Left ventricle myocardium superior (tissue), 1 donor: Measurements from ENCODE around the gene ZNG1B. TPM values are rescaled to one million over a fixed set of nuclear protein-coding genes. Genes with fewer than 3 reads are reported as not detected.
"Not testable (repeated sequence)": the region's sequence is repeated elsewhere in the genome, so short reads cannot be mapped to it uniquely, and the experiment has no call there.

Experiments used
- ATAC-seq: fragments of 200-7000 bp; cut with Tn5 transposase; one replicate; pipeline ENCODE4 v1.9.1; 2020; ENCODE audit warnings: mild to moderate bottlenecking, moderate library complexity
- DNase-seq: peaks from one replicate; pipeline ENCODE4 v3.0.0-alpha.2; 2020
- intact Hi-C: fragments of 100-400 bp; cut with micrococcal nuclease; formaldehyde crosslinking; loops from one replicate; pipeline ENCODE4 v1.11.0; 2022
- long read RNA-seq: library from polyadenylated mRNA; unstranded; transcript quantifications from one replicate; pipeline ENCODE4 v2.0.0, GENCODE V29; 2021
- total RNA-seq: library from RNA; stranded (reverse); fragmentation: NEBNext Ultra II Directional; extraction: Animal tissue kit (Norgen Biotek cat#: 25700); gene quantifications from one replicate; pipeline ENCODE4 v1.2.1, GENCODE V29; 2021
- donor health status: DM: no; HTN: yes; CAD: no; lungs with severe emphysema.

Gene ZNG1B
- 35.3 TPM for total RNA-seq
- long read RNA-seq, transcript CBWD2-201 (15 exons, 1,812 nt), result major isoform, 67 of 84 reads
- long read RNA-seq, partial matches to known transcripts, result 0 of 84 reads
- long read RNA-seq, other reads (novel, unspliced or antisense), result 14 of 84 reads

DNA sequence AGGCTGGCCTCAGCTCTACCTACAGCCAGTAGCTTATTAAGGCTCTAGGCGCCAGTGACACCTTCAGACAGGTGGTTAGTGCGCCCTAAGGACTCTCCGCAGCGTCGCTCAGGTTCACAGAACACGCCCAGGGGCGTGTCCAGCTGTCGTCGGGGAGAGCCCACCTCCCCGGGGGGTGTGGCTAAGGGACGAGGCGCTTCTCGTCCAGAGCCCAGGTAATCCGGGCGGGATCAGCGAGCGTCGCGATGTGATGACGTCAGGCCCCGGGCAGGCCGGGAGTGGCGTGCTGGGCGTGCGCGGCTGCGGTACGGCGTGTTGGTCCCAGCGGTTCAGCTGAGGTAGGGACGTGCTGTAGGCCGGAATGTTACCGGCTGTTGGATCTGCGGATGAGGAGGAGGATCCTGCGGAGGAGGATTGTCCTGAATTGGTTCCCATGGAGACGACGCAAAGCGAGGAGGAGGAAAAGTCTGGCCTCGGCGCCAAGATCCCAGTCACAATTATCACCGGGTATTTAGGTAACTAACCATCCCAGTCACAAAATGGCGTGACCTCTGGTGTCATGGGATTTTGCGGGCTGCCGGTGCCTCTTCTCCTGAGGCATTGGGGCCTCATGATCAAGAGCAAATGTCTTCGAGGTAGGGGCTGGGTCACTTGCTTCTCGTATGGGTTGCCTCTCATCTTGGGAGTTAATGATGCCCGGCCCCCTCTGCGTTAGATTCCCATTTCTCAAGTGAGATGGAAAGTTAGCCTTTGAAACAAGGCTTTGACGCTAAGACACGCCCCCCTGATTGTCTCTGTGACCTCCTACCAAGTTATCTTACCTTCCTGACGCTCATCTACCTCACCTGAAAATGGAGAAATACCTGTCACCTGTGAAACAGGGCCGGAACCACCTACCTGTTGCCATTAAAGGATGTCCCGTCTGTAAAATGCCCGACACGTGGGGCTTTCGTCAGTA lies at the start of gene ZNG1B:
ZNG1B (plus strand) TSS at position 184 of the 958 bp plus-strand sequence; CDS start at position 362, 178 bp downstream.
- peak; percentile 85 for DNase-seq
- intact Hi-C loops, ATAC-seq: not testable (repeated sequence)

DNA sequence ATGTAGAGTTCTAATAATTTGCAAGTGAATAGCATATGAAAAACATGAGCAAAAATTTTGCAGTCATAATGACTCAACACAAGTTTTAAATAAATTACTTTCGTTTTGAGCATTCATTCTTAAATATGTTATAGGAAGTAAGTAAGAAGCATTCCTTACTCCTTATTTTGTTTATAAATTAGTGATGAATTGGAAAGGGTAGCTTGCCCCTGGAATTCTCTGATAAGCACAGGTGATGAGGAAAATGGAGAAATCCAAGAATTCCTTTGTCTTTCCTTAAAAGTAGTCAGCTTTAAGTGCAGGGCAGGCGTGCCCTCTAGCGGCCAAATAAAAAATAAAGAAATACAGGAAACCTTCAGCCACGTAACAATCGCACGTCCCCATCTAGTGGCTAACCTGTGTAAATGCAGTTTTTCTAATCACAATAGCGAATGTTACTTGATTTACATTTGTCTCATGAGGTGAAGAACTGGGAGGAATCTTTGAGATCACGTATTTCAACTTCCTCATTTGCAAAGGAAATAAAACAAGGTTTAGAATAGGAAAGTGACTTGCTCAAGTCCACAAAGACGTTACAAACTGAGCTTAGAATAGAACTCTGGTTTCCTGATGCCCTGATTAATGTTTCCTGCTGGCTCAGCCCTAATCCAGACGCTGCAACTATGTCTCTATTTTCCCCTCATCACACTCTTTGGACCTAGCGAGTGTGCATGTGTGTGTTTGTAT lies 47.2 kb upstream of the ZNG1B start:
- intact Hi-C loops, result no loop called here
- peak; percentile 77 for ATAC-seq
- DNase-seq, result no peak

DNA sequence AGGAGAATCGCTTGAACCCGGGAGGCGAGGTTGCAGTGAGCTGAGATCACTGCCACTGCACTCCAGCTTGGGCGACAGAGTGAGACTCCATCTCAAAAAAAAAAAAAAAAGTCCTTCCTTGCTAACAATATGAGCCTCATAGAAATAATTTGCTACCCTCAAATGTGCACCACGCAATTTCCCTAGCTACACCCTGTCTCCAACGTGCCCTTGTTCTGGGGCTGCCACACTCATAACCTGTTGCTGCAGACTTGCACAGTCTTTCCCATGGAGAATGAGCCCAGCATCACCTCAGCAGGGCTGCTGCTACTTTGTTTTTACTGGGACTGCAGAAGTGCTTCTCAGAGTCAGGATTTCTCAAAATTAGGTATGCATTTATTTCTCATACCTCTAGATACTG lies 46.4 kb upstream of the ZNG1B start:
- DNase-seq (no peak), ATAC-seq (no peak)
- intact Hi-C loops, result no loop called here

DNA sequence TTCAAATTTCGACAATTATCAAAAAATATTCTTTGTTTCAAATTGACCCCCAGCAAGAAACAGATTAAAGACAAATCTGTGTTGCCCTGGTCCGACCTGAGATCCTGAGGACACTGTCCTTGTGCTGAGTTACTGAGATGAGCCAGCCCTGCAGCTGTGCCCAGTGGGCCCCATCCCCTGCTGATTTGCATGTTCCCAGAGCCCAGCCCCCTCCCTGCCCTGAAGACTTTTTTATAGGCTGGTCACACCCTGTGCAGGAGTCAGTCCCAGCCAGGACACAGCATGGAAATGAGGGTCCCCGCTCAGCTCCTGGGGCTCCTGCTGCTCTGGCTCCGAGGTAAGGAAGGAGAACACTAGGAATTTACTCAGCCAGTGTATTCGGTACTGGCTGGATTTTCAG lies 31.4 kb upstream of the ZNG1B start:
- ATAC-seq, result no peak
- intact Hi-C loops, result no loop called here

DNA sequence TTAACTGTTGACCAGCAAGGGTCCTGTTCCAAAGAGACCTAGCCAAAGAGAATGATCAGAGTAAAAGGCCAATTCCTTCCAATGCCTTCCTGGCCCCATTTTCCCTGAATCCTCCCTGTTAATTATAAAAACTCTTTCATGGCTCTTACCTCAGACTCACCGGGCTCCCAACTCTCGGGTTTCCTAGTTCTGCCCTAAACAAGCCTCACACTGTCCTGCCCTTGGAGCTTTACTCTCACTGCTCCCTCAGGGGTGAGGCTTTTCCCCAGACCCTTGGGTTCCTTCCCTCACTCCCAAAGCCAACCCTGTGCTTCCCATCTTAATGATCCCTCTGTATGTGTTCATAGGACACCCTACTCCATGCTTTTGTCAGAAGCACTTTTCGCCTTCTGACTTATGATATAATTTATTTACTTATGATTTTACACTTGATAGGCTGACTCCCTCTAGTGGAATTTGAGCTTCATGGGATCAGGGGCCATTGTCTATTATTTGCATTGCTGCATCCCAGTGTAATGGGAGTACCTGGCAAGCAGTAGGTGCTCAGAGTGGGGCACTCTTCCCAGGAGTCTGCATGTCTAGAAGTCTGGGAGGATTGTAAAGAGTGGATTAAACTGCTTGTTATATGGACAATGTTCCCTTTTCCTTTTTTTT lies 29.9 kb upstream of the ZNG1B start:
- ATAC-seq (no peak), DNase-seq (no peak)
- intact Hi-C loops, result no loop called here

More for the DNA sequence above, 31.4 kb upstream of the ZNG1B start:
- DNase-seq, result no peak

DNA sequence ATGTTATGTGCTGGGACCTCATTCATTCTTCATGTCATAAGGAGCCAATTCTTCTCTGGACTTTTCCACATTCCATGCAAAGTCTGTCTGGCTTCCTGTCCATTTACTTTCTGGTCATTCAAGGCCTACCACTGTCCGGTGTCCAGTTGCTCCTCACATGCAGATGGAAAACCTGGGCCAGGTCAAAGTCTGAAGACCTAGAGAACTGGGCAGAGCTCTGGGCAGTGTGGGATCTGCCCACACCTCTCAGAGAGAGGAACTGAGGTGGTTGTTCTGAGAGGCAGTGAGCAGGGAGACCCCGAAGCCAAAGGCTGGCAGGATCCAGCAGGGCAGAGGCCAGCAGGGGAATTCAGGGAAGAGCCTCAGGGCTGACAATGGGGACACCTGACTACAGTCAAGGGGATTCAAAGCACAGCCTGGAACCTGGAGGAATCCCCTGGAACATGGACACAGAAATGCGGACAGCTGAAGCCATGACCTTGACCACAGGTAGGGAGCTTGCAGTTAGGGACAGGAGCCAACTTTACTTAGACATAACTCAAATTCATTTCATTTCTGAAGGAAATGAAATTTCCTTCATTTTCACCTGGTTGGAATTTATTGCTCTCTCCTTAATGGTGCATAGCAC lies 25.7 kb upstream of the ZNG1B start:
- DNase-seq, intact Hi-C loops, ATAC-seq: not testable (repeated sequence)

DNA sequence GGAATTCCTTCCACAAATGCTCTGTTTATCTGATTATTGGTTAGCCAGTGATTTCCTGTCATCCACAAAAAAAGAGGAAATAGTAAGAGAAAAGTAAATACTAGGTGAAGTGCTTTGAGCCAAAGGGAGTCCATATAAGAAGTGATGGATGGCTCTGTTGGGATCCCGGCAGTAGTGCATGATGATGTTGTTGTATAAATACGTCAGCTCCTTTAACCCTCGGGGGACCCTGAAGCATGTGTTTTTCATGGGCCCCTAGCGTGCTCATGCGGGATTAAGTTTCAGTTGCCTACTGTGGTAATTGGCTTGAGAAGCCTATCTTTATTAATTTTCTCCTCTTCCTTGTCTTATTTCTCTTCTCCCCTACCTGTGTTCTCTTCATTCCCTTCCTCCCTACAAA lies 24.7 kb upstream of the ZNG1B start:
- ATAC-seq, DNase-seq, intact Hi-C loops: not testable (repeated sequence)

DNA sequence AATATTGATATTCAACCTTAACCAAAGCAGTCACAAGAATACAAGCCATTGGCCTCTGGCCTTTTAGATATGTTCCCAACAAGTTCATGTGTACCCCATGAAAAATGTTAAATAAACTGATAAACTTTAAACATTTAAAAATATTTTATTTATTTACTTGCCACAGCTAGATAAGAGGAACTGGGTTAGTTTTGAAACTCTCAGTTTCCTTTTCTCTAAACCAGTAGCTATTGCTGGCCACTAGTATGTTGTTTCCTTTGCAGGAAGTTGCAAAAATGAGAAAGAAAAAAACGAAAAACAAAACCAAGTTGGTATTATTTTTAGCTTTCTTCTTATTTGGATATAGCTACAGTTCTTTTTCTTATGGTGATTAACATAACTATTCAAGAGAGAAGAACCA lies 5.7 kb upstream of the ZNG1B start:
- intact Hi-C loops, DNase-seq, ATAC-seq: not testable (repeated sequence)

DNA sequence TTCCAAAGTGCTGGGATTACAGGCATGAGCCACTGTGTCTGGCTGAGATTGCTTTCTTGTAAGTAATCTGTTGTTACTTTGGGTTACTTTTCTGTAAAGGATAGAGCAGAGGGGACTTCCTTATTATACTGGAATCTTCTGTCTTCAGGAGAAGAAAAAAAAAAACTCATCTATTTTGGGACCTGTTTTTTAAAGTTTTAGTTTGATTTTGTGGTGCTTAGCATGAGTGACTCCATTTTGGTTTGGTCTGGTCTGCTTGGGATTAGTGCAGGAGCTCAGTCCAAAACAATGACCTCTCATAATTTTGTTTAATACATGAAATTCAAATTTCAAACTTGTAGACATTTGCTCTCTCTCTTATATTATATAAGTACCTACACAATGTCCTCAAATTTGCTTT lies 4.0 kb upstream of the ZNG1B start:
- ATAC-seq, DNase-seq, intact Hi-C loops: not testable (repeated sequence)

DNA sequence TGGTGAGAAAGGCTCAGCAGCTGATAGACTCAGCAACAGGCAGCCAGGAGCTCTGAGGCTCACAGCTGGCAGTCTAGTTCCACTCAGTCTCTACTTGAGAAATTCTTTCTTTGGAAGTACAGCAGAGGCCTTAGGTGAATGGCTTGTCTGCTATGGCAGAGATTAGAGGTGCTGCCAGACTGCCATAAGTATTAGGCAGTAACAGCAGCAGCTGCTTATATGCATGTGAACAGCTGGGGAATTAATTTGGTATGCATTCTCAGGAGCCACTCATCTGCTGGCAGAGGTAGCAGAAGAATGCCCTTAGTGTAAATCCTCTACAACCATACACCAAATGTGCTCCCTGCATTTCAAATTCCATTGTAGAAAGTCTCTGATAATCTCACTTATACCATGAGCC lies 28.3 kb downstream of the ZNG1B start:
- ATAC-seq, intact Hi-C loops, DNase-seq: not testable (repeated sequence)

DNA sequence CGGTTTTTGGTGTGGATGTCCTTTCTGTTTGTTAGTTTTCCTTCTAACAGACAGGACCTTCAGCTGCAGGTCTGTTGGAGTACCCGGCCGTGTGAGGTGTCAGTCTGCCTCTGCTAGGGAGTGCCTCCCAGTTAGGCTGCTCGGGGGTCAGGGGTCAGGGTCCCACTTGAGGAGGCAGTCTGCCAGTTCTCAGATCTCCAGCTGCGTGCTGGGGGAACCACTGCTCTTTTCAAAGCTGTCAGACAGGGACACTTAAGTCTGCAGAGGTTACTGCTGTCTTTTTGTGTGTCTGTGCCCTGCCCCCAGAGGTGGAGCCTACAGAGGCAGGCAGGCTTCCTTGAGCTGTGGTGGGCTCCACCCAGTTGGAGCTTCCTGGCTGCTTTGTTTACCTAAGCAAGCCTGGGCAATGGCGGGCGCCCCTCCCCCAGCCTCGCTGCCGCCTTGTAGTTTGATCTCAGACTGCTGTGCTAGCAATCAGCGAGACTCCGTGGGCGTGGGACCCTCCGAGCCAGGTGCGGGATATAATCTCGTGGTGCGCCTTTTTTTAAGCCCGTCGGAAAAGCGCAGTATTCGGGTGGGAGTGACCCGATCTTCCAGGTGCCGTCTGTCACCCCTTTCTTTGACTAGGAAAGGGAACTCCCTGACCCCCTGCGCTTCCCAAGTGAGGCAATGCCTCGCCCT lies 39.3 kb downstream of the ZNG1B start:
- intact Hi-C loops, ATAC-seq, DNase-seq: not testable (repeated sequence)

DNA sequence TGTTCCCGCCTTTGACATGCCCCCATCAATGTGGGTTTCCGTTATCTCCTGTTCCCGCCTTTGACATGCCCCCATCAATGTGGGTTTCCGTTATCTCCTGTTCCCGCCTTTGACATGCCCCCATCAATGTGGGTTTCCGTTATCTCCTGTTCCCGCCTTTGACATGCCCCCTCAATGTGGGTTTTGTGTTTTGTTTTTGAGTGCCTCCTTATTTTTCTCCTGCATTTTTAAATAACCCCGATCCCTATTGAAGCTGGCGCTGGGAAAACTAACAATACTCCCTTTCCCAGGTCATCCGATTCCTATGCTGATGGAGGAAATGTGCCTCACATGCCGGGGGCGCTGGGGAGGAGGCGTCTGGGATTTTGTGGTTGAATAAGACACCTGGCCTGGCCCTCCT lies 59.0 kb downstream of the ZNG1B start:
- intact Hi-C loops, DNase-seq, ATAC-seq: not testable (repeated sequence)

DNA sequence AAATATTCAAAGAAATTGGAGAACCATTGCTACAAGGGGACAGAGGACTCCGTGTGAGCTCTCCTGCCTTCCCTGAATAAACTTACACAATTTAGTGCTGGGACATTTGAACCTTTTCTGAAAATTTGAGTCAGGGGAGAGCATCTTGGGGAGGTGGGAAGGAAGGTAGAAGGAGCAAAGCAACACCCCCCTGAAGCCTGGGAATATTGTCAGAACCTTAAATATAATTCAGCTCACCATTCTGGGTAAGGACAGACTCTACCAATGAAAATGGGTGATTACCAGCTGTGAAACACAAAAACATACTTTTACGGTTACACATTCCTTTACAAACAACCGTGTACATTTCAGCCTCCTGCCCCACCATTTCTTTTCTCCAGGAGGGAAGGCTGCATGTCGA lies 60.9 kb downstream of the ZNG1B start, which contains the start of gene FOXD4L1:
FOXD4L1 (plus strand) TSS at position 301 of the 400 bp plus-strand sequence. CDS start 592 bp downstream, outside the sequence.
- intact Hi-C loops, ATAC-seq, DNase-seq: not testable (repeated sequence)

DNA sequence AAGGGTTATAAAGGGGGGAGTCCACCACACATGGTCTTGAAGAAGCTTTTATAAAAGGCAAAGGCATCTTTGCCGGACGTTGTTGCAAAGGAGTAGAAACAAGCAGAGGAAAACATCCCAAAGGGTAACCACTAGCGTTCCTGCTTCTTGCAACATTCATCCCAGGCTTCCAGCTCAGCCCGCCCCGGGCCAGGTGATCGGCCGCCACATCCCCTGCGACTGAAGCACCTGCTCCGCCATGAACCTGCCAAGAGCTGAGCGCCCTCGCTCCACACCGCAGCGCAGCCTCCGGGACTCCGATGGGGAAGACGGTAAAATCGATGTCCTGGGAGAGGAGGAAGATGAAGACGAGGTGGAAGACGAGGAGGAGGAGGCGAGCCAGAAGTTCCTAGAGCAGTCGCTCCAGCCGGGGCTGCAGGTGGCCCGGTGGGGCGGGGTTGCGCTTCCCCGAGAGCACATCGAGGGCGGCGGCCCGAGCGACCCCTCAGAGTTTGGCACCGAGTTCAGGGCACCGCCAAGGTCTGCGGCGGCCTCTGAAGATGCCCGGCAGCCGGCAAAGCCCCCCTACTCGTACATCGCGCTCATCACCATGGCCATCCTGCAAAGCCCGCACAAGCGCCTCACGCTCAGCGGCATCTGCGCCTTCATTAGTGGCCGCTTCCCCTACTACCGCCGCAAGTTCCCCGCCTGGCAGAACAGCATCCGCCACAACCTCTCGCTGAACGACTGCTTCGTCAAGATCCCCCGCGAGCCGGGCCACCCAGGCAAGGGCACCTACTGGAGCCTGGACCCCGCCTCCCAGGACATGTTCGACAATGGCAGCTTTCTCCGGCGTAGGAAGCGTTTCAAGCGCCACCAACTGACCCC lies 61.8 kb downstream of the ZNG1B start:
- intact Hi-C loops, DNase-seq, ATAC-seq: not testable (repeated sequence)

DNA sequence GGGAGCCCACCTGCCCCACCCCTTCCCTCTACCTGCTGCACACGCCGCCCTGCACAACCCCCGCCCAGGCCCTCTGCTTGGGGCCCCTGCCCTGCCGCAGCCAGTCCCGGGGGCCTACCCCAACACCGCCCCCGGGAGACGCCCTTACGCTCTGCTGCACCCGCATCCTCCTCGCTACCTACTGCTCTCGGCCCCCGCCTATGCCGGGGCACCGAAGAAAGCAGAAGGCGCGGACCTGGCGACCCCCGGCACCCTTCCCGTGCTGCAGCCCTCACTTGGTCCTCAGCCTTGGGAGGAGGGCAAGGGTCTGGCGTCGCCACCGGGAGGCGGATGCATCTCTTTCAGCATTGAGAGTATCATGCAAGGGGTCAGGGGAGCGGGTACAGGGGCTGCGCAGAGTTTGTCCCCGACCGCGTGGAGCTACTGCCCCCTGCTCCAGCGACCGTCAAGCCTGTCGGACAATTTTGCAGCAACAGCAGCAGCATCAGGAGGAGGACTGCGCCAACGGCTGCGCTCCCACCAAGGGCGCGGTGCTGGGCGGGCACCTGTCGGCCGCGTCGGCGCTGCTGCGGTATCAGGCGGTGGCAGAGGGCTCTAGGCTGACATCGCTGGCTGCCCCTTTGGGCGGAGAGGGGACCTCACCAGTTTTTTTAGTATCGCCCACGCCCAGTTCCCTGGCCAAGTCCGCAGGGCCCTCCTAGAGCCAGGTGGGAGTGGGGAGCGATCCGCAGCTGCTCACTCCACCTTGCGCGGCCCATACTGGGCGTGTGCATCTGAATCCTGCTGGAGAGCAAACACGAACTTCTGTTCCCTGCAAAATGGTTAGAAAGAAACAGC lies 62.6 kb downstream of the ZNG1B start:
- ATAC-seq, intact Hi-C loops, DNase-seq: not testable (repeated sequence)

DNA sequence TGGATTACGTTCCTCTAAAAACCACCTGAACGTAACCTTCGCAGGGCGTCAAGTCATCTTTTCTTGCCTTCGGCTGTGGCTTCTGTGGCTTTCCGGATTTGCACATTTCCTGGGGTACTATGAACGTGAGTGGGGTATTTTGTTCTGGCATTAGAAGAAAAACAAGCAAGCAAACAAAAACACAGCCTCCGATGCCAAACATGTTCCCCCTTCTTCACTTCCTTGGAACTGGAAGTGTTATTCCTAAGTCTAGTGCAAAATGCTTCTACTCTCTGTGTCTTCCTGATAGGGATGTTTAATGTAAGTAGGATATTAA lies 63.2 kb downstream of the ZNG1B start:
- DNase-seq, ATAC-seq, intact Hi-C loops: not testable (repeated sequence)
